AG09309 (cell line): ENCODE data around the gene ARFGAP1.
"Not testable (repeated sequence)": the region's sequence is repeated elsewhere in the genome, so short reads cannot be mapped to it uniquely, and the experiment has no call there.

Source experiments
- DNase-seq: peaks from one replicate; pipeline ENCODE4 v3.0.0-alpha.2; 2010; ENCODE audit warnings: low read depth
- H3K4me3 ChIP-seq: 2 replicates; pipeline ENCODE4 v1.5.1; 2011; ENCODE audit warnings: mild to moderate bottlenecking, low read depth, low read length, moderate library complexity; ENCODE audit not compliant: control insufficient read depth
- TF ChIP-seq, protein P1 (sequence below): IDR thresholded peaks from 2 replicates; pipeline ENCODE4 v1.5.1; 2011; ENCODE audit warnings: mild to moderate bottlenecking, low read depth, low read length, inconsistent platforms; ENCODE audit not compliant: insufficient read depth, control insufficient read depth; ENCODE audit errors: missing control alignments

Gene ARFGAP1

DNA sequence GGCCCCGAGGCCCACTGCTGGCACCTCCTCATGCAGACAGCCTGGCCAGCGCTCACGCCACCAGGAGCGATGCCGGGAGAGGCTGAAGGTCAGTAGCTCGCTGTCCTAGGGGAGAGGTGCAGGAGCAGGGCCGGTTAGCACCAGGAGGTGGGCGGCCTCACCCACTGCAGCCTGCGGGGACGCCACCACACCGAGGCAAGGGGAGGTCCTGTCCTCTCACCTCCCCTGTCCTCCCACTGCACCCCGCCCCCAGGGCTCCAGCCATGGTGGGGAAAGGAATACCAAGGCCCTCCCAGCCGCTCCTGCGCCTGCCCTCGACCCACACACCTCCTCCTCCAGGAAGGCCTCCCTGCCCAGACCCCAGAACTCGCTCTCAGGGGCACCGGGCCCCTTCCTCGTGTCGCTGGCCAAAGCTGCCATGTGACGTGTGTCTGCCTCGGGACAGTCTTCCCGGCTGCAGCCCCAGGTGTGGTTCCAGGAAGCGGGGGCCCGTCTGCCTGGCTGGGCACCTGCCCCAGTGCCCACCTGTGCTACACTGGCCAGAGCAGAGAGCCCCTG, 24.9 kb upstream of the ARFGAP1 start:
- no peak for DNase-seq
- TF ChIP-seq, protein P1, sequence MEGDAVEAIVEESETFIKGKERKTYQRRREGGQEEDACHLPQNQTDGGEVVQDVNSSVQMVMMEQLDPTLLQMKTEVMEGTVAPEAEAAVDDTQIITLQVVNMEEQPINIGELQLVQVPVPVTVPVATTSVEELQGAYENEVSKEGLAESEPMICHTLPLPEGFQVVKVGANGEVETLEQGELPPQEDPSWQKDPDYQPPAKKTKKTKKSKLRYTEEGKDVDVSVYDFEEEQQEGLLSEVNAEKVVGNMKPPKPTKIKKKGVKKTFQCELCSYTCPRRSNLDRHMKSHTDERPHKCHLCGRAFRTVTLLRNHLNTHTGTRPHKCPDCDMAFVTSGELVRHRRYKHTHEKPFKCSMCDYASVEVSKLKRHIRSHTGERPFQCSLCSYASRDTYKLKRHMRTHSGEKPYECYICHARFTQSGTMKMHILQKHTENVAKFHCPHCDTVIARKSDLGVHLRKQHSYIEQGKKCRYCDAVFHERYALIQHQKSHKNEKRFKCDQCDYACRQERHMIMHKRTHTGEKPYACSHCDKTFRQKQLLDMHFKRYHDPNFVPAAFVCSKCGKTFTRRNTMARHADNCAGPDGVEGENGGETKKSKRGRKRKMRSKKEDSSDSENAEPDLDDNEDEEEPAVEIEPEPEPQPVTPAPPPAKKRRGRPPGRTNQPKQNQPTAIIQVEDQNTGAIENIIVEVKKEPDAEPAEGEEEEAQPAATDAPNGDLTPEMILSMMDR, result no peak

GRCh38 chr20:63248835-63249591, 23.6 kb upstream of the ARFGAP1 start:
- no peak overlapping the region for H3K4me3 ChIP-seq
- DNase-seq, result no peak
- TF ChIP-seq, protein P1, result no peak

More for the DNA sequence above, 24.9 kb upstream of the ARFGAP1 start:
- no peak overlapping the region for H3K4me3 ChIP-seq

DNA sequence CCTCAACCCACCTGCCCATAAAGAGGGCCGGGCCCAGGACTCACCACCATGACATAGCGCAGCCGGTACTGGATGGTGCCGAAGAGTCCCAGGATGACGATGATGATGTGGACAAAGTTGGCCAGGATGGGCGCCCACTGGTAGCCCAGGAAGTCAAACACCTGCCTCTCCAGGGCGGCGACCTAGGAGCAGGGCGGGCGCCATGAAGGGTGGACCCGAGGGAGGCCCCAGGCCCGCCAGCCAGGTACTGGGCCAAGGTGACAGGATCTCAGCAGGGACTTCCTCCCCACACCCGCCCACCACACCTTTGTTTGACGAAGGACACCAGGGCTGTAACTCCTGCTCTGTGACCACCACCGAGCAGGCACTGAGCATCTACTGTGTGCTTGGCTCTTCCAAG, 22.7 kb upstream of the ARFGAP1 start:
- TF ChIP-seq, protein P1, result no peak
- no peak overlapping the region for H3K4me3 ChIP-seq
- DNase-seq, result no peak

- H3K4me3 ChIP-seq, DNase-seq: not testable (repeated sequence)
- TF ChIP-seq, protein P1, result peak; percentile 31
These were observed 21.3 kb upstream of the ARFGAP1 start for GRCh38 chr20:63251350-63251749.

DNA sequence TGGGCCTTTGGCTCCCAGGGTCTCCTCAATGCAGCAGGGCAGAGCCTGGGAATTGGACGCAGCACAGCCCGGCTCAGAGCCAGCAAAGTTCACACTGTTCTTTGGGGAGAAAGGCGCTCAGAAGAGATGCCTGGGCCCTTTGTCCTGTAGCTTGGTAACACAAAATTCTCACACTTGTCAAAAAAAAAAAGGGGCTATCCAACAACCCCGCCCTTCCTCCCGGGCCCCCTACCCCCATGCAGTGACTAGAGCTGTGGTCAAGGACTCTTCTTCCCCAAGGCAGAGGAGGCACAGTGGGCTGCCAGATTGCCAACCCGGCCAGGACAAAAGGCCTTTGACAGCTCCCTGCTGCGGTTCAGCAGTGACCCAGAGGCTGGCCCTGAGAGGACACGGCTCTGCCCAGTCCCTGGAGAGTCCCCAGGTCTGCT, 20.3 kb upstream of the ARFGAP1 start:
- H3K4me3 ChIP-seq, result no peak overlapping the region
- no peak for DNase-seq
- TF ChIP-seq, protein P1, result no peak

DNA sequence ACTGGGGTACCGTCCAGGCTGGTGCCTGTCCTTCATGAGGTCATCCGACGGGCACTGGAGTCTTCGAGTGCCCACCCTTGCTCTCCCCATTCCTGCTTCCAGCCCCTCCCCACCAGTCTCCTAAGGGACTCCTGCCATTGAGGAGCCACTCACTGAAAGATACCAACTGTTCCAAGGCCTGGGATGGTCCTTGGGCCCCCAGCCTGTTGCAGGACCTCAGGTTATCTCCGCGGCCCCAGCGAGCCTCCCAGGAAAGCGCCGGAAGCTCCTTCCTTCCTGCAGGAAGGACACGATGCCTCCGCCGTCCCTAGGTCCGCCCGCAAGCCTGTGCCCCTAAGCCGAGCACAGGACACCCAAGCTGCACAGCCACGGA, 19.6 kb upstream of the ARFGAP1 start:
- TF ChIP-seq, protein P1, result no peak
- no peak overlapping the region for H3K4me3 ChIP-seq
- no peak for DNase-seq
